ENCODE data around the gene SLC7A4. TPM values are rescaled to one million over a fixed set of nuclear protein-coding genes. Genes with fewer than 3 reads are reported as not detected.

The SLC7A4 gene
- total RNA-seq, 1 donor from 2014 or later: 0.25 TPM

DNA sequence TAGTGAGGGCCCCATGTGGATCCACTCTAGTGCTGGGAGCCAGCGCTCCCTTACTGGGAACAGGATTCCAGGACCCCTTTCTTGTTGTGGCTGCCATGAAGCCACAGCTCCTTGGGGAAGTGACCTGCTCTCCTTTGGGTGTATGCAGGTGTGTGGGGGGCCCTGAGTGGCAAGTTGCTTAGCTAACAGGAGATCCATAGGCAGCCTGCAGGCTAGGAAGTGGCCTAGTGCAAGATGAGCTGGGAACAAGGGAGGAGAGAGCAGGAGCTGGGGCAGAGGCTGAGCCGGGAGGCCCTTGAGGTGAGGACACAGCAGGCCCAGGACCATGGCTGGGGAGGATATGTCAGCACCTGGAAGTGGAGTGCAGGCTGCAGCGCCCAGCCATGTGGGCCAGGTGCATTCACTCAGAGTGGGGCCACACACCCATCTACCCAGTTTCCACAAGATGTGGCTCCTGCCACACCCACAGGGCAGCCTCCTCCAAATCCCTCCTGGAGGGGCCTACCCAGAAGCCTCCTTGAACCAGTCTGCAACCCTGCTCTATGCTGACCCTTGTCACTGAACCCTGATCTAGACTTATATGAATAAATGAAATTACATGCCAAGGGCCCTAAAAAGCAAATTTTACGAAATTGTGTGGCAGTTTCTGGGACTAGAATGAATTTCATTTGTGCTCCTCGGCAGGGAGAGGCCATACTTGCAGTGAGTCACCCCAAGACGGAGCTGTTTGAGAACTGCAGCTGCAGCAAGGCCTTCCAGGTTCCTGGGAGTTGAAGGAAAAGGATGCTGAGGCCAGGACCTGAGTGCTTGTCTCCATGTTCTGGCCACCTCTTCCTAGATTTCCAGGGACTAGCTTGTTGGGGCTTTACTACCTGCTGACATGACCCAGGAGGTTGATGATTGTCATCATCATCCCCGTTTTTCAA, 33.7 kb downstream of the SLC7A4 start:
- H3K36me3 ChIP-seq: peaks cover 52% of the 10 kb centered on the region
- peaks cover 45% of the 10 kb centered on the region for H3K4me1 ChIP-seq
- TF ChIP-seq, protein P1, sequence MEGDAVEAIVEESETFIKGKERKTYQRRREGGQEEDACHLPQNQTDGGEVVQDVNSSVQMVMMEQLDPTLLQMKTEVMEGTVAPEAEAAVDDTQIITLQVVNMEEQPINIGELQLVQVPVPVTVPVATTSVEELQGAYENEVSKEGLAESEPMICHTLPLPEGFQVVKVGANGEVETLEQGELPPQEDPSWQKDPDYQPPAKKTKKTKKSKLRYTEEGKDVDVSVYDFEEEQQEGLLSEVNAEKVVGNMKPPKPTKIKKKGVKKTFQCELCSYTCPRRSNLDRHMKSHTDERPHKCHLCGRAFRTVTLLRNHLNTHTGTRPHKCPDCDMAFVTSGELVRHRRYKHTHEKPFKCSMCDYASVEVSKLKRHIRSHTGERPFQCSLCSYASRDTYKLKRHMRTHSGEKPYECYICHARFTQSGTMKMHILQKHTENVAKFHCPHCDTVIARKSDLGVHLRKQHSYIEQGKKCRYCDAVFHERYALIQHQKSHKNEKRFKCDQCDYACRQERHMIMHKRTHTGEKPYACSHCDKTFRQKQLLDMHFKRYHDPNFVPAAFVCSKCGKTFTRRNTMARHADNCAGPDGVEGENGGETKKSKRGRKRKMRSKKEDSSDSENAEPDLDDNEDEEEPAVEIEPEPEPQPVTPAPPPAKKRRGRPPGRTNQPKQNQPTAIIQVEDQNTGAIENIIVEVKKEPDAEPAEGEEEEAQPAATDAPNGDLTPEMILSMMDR (IDR thresholded peaks at IDR 0.05; ENCODE audit: borderline replicate concordance): no peak
- no peak for DNase-seq
- H3K4me3 ChIP-seq: no peak overlapping the region
- H3K27me3 ChIP-seq (ENCODE audit: low read depth): no peaks in the 10 kb centered on the region
- intact Hi-C loops (cut with micrococcal nuclease): no loop called here
- no peak overlapping the region for H3K27ac ChIP-seq (replicated peaks)
- H3K9me3 ChIP-seq (replicated peaks): no peaks in the 10 kb centered on the region

DNA sequence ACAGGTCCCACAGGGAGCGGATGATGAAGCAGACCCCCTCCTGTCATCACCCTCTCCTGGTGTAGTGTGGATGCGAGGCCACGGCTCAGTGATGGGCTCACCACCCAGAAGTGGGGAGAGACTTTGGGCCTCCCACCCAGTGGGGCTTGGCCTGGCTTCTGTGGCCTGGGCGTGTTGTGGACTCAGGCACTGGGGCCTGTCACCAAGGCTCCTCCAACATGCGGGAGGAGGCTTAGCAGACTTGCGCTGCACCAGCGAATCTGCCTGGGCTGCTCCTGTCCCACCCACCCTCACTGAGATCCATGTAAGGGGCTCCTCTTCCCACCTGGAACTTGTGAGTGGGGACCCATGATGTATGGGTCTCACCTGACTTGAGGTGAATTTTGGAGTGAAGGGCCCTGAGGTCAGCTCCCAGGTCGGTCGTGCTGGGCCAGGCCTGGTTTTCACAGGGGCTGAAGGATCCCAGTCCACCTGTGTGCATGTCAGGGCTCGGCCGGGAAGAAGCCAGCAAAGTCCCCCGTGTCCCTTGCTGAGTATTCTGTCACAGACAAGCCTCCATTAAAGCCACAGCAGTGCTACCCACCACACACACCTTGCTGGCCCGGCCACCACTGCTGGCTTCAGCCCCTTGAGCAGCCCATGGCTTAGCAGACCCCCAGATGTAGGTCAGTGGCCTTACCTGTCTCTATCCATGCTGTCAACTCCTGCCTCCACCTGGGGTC, 34.7 kb downstream of the SLC7A4 start:
- Histone ChIP-seq H3K9me3 (replicated peaks) (no peaks in the 10 kb centered on the region), H3K27ac (replicated peaks) (no peak overlapping the region), H3K27me3 (ENCODE audit: low read depth) (no peaks in the 10 kb centered on the region), H3K36me3 (peaks cover 61% of the 10 kb centered on the region), H3K4me3 (no peak overlapping the region), H3K4me1 (peaks cover 35% of the 10 kb centered on the region)
- TF ChIP-seq, protein P1 (IDR thresholded peaks at IDR 0.05; ENCODE audit: borderline replicate concordance): no peak
- no peak for DNase-seq
- intact Hi-C loops (cut with micrococcal nuclease): no loop called here

DNA sequence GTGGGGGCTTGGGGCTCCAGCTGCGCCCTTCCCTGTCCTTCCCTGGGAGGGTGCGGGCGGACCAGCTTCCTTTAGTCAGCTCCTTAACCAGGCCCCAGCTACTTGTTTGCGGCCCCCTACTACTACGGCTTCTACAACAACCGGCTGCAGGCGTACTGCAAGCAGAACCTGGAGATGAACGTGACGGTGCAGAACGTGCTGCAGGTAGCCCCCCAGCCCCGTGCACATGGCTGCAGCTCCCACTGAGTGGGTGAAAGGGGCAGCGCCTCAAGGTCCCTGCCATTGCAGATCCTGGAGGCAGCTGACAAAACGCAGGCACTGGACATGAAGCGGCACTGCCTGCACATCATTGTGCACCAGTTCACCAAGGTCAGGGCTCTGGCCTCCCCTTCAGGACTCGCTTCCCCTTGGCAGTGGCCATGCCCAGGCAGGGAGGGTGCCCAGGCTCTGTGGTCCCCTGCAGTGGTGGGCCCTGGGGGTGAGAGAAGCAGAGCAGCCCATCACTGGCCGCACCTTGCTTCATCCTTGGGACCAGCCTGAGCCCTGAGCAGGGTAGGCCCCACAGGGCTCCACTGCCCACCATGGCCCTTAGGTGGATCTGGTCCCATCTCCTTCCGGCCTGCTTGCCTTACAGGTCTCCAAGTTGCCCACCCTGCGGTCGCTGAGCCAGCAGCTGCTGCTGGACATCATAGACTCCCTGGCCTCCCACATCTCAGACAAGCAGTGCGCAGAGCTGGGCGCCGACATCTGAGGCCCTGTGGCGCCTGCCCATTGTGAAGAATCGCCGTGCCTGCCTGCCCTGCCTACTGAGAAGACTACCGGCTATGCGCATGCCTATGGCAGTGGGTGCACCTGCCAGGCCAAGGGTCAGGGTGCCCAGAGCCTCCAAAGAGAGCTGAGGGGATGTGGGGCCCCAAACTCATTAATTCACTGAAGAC, 35.5 kb downstream of the SLC7A4 start:
- no peak for DNase-seq
- TF ChIP-seq, protein P1 (IDR thresholded peaks at IDR 0.05; ENCODE audit: borderline replicate concordance): no peak
- Histone ChIP-seq H3K9me3 (replicated peaks) (no peaks in the 10 kb centered on the region), H3K27ac (replicated peaks) (no peak overlapping the region), H3K4me1 (peaks cover 26% of the 10 kb centered on the region), H3K27me3 (ENCODE audit: low read depth) (no peaks in the 10 kb centered on the region), H3K4me3 (no peak overlapping the region), H3K36me3 (peaks cover 70% of the 10 kb centered on the region)
- intact Hi-C loops (cut with micrococcal nuclease): no loop called here

DNA sequence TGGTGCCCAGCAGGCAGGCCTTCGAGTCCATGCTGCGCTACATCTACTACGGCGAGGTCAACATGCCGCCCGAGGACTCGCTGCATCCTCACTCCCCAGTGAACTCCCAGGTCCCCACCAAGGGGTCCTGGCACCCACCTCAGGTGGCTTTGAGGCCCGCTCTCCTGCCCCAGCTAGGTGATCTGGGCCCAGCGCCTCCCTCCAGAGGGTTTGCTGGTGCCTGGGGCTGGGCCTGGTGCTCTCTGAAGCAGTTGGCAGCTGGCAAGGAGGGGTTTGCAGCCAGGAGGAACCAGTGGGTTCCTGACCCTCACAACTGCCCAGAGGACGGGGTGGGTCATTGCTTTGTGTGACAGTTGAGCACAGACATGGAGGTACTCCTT, 36.3 kb downstream of the SLC7A4 start:
- no peak for DNase-seq
- Histone ChIP-seq H3K9me3 (replicated peaks) (no peaks in the 10 kb centered on the region), H3K4me3 (no peak overlapping the region), H3K36me3 (peaks cover 78% of the 10 kb centered on the region), H3K4me1 (peaks cover 19% of the 10 kb centered on the region), H3K27ac (replicated peaks) (no peak overlapping the region), H3K27me3 (ENCODE audit: low read depth) (no peaks in the 10 kb centered on the region)
- intact Hi-C loops (cut with micrococcal nuclease): no loop called here
- TF ChIP-seq, protein P1 (IDR thresholded peaks at IDR 0.05; ENCODE audit: borderline replicate concordance): no peak
